GM03348 (cell line): Measurements from ENCODE around the gene PPP2R1A.
"Not testable (repeated sequence)": the region's sequence is repeated elsewhere in the genome, so short reads cannot be mapped to it uniquely, and the experiment has no call there.

Experiments used
- DNase-seq: peaks from one replicate; pipeline ENCODE4 v3.0.0; 2012; ENCODE audit warnings: low spot score

Gene PPP2R1A

DNA sequence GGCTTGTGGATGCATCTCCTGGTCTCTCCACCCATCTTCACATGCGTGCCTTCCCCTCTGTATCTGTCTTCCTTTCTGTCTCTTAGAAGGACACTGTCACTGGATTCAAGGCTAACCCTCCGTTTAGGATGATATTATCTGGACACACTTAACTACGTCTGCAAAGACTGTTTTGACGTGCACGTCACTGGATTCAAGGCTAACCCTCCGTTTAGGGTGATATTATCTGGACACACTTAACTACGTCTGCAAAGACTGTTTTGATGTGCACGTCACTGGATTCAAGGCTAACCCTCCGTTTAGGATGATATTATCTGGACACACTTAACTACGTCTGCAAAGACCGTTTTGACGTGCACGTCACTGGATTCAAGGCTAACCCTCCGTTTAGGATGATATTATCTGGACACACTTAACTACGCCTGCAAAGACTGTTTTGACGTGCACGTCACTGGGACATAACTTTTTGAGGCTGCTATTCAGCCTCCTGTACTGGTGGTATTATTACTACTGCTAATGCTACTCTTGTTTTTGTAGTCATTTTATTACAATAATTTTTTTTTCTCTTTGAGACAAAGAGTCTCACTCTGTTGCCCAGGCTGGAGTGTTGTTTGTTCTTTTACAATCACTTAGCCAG lies 11.0 kb downstream of the PPP2R1A start:
- DNase-seq = not testable (repeated sequence)

DNA sequence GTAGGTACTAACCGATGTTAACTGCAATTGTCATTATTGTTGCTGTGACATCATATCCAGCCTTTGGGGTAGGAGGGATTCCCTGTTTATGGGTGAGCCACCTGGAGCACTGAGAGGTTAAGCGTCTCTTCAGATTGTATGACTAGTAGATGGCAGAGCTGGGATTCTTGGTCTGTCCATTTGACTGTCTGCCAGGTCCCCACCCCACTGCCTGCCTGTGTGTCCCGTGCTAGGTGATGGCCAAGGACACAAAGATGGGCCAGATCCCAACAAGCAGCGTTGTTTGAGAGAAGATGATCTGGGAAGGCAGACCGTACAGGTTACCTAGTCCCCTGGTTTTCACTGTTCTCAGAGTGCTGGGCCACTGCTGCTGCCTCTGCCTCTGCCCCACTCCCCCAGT lies 16.6 kb downstream of the PPP2R1A start:
- no peak for DNase-seq

DNA sequence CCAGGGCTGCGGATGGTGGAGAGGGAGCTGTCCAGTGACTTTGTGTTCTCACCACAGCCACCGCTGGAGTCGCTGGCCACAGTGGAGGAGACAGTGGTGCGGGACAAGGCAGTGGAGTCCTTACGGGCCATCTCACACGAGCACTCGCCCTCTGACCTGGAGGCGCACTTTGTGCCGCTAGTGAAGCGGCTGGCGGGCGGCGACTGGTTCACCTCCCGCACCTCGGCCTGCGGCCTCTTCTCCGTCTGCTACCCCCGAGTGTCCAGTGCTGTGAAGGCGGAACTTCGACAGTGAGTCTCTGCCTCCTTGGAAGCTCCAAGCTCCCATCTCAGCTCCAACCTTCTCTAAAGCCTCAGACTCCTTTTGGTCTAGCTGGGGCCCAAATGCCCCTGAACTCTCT lies 21.4 kb downstream of the PPP2R1A start:
- DNase-seq = no peak

DNA sequence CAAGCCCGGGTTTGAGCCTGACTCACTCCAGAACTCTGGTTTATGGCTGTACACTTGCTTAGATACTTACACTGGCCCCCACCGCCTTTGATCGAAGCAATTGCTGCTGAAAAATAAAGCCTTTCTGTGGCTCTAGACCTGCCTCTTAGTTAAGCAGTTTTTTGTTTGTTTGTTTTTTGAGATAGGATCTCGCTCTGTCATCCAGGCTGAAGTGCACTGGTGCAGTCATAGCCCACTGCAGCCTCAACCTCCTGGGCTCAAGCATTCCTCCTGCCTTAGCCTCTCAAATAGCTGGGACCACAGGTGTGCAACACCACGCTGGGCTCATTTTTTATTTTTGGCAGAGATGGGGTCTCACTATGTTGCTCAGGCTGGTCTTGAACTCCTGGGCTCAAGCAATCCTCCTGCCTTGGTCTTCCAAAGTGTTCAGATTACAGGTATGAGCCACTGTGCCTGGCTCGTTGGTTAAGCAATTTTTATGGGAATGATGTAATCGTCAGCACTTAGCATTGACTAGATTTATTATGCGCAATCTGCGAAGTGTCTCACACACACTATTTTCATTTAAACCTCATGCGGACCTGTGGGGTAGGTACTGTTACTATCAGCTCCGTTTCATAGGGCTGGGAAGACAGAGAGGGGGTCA lies 22.2 kb downstream of the PPP2R1A start:
- no peak for DNase-seq

DNA sequence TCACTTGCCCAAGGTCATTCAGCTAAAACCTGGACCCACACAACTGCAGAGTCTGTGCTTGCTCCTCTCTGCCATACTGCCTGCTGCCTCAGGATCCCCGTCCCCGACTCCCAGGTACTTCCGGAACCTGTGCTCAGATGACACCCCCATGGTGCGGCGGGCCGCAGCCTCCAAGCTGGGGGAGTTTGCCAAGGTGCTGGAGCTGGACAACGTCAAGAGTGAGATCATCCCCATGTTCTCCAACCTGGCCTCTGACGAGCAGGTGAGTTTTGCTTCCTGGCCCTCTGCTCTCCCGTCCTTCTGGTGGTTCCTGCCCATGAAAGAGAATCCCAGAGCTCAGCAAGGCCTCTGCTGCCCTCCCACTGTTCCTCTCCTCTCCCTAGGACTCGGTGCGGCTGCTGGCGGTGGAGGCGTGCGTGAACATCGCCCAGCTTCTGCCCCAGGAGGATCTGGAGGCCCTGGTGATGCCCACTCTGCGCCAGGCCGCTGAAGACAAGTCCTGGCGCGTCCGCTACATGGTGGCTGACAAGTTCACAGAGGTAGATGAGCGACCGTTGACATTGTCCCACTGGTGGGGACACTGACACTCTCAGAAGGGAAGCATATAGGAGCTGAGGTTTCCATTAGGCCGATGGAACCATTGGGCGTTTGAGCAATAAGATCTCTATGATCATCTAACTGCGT lies 22.9 kb downstream of the PPP2R1A start:
- no peak for DNase-seq

DNA sequence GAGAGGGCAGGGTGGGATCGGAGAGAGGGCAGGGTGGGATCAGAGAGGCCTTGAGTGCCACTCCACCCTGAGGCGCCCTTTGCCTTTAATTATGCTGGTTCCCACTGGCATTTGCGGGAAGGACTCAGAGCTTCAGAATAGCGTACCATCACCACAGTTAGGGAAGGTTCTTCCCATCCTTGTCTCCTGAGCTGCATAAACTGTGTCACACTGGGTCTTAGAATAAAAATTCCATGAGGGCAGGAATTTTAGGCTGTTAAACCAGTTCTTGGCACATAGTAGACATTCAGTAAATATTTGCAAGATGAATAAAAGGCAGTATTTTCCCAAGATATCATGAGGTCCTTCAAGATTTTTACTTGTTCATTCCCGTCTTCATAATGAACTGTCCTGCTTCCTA lies 24.4 kb downstream of the PPP2R1A start:
- DNase-seq = no peak

DNA sequence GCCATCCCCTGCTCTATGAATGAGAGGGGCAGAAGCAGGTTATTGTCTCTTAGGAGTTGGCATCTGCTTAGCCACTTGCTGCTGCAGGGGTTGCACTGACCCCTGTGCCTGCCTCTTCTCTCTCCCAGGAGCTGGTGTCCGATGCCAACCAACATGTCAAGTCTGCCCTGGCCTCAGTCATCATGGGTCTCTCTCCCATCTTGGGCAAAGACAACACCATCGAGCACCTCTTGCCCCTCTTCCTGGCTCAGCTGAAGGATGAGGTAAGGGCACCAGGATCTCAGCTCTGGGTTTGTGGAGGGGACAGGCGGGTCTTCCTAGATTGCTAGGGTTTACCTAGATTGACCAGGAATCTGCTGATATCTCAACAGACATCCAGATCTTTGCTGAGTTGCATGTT lies 26.5 kb downstream of the PPP2R1A start:
- no peak for DNase-seq

DNA sequence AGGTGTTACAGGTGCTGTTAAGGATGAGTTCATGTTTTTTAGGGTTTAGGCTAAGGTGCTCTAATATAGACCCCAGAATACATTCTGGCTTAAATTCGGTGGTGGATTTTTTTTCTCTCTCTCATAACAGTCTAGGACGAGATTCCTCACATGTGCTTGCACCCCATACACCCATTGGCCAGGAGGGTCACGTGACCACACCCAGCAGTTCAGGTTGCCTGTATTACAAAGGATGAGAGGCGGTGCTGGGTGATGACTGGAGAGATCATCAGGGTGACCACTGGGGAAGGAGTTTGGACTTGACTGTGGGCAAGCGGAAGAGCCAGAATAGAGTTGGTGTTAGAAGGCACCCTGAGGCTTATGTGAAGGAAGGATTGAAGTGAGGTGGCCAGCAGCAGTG lies 27.7 kb downstream of the PPP2R1A start:
- no peak for DNase-seq

DNA sequence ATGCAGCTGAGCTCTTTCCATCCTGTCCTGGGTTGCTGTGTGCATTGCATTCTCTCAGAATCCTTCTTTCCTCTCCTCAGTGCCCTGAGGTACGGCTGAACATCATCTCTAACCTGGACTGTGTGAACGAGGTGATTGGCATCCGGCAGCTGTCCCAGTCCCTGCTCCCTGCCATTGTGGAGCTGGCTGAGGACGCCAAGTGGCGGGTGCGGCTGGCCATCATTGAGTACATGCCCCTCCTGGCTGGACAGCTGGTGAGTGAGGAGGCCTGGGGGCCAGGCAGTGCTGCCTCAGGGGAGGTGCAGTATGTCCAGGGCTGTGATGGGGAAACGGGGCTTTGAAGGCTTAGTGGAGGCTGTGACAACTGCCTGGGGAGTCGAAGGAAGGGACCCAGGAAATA lies 29.8 kb downstream of the PPP2R1A start:
- no peak for DNase-seq

DNA sequence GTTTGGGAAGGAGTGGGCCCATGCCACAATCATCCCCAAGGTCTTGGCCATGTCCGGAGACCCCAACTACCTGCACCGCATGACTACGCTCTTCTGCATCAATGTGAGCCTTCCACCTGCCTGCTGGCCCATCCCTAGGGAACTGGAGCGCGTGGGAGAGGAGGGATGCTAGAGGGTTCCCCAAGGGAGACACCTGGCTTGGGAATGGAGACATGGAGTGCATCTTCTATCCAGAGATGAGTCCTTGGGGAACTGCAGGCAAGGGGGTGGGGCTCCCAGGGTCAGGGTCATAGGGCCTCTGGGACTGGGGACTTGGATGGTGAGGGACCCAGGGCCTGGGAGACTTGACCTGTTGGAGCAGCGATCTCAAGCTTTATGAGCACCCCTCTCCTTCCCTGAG lies 31.2 kb downstream of the PPP2R1A start:
- DNase-seq = no peak

DNA sequence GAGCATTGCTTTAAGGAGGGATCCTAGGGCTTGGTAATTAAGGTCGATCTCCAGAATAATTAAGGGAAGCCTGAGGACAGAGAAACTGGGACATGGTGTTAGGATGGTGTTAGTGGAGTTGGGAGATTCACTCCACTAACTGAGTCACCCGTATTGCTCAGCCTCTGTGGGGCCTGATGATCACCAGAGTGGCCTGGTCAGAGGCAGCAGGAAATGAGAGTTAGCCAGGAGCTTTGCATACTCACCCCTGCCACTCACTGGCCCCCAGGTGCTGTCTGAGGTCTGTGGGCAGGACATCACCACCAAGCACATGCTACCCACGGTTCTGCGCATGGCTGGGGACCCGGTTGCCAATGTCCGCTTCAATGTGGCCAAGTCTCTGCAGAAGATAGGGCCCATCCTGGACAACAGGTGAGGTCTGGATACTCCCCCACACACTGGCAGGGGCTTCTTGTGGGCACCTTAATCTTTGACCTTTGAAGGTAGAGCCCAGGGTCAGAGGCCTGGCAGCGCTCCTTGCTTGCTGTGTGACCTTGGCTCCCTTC lies 32.1 kb downstream of the PPP2R1A start:
- DNase-seq = no peak

DNA sequence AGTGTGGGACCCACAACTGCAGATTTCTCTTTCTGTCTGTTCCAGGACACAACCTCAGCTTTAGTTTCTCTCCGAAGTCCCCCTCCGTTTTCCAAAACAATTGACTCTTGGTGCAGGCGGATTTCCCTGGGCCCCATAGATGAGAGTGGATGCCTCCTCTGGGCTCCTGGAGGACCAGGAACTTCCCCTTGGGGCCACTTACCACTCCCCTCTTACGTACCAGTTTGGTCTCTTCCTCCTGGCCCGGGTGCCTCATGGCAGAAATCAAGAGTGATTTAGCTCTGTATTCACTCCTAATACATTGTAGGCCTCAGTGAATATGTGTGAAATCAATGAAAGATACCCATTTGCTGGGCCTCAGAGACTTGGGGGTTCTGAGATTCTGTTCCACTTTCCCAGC lies 34.4 kb downstream of the PPP2R1A start:
- no peak for DNase-seq

DNA sequence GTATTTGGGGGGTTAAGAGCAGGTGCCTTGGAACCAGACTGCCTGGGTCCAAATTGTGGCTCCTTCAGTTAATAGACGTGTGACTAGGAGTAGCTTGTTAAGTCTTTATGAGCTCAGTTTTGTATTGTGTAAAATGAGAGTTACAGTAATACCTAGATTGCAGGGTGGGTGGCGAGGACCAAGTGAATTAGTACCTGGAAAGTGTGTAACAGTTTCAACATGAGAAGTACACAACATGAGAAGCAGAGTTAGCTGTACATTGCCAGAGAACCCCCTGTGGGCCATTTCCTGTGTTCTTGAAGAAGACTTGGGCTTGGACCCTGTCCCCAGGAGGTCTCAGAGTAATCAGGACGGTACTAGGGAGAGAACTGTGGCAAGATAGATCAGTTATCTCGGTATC lies 36.8 kb downstream of the PPP2R1A start:
- no peak for DNase-seq

DNA sequence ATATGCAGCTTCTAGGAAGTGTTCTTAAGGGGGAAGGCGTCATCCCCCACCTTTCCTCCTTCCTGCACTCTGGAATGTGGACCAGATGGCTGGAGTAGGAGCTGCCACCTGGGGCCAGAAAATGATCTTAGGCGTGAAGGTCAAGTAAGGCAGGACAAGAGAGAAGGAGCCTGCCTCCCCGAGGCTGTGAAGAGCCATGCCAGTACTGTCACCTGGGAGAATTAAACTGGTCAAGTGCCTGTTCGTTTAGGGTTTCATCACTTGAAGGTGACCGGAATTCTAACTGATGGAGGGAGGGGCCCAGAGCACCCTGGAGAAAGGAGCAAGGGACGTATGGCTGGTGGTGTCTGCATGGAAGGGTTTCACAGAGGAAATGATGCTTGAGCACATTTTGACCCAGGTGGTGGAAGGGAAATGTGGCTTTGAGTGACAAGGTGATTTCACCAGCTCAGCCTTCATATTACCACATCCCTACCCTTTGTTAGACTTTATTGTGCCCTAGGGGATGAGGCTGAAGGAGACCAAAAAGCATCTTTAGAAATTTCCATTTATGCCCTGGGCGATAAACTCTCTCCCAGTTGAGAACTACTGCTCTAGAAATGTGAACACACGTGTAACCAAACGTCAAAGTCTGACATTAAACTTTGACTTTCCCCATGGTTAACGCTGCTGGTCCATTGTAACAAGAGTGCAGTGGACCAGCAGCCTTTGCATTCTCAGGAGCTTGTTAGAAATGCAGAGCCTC lies 37.5 kb downstream of the PPP2R1A start:
- no peak for DNase-seq

DNA sequence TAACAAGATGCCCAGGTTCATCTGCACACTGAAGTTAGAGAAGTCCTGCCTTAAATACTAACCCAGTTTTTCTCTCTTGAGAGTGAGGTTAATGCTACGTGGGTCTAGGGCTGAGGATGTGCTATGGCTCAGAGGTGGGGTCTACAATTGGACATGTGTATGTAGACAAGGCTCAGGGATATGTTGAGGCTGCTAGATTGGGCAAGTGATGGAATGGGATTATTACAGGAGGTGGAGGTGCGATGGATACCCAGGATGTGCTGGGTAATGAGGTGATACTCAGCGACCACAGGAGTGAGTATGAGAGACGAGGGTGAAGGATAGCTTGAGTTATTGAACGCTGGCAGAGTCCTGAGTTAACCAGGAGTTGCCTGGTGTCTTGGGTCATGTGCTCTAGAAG lies 38.1 kb downstream of the PPP2R1A start:
- no peak for DNase-seq

DNA sequence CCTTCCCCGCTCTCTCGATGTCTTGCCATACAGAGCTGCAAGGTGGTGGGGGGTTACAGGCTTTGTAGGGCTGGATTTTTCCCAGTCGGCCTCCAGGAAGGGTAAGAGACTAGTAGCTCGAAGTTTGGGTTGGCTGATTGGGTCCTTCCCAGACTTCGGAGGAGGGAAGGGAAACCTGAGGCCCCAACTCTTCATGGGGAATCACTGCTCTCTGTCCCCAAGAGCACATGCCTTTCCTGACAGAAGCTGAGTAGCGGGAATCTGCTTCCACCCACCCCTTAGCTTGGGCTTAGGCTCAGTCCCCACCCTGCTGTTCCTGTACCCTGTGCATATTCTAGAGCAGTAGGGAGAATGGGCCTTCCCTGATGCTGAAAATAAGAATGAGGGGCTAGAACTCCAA lies 39.7 kb downstream of the PPP2R1A start:
- DNase-seq = no peak

DNA sequence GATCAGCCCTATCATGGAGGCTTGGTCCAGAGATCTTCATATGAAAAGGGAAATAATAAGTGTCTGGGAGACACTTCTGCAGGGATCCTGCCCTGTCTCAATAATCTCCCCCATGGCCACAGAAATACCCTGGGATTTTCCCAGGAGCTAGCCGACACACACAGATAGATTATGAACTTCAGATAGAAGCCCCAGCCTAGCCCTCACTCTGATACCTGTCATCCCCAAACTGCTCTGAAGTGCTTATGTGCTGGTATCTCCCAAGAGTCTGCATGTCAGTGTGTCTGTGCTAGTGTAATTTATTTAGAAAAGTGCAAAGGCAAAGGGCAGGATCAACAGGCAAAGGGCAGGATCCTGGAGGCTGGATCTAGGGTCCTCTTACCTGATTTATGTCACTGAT lies 40.8 kb downstream of the PPP2R1A start:
- no peak for DNase-seq

DNA sequence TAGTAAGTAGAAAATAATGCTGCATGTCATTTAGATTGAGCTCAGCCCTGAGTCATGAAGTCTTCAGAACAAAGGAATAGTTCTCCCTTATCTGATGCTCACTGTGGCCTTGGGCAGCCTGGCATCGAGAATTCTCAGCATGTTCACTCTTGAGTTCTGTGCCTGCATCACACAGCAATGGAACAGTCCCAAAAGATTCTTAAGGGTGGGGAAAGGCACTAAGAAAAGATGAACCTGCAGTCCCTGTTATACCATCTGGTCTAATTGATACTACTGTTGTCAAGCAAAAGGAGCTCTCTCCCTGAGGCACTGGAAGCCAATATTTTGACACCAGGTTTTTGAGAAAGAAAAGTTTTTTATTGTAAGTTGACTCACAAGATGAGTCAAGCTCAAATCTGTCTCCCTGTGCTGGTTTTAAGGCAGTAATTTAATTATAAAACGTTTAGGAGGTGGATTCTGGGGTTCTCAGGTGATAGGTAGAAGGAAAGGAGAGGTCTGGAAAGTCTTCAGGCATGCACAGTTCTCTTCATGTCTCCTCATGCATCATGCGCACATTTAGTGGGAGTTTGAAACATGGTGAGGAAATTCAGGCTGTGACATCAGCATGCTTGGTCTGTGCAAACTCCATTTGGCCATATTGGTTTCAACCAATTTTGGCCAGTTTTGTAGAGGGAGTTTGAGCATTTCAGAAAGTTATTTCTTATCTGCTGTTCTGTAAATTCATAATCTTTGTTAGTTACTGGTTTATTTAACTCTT lies 41.5 kb downstream of the PPP2R1A start:
- no peak for DNase-seq

DNA sequence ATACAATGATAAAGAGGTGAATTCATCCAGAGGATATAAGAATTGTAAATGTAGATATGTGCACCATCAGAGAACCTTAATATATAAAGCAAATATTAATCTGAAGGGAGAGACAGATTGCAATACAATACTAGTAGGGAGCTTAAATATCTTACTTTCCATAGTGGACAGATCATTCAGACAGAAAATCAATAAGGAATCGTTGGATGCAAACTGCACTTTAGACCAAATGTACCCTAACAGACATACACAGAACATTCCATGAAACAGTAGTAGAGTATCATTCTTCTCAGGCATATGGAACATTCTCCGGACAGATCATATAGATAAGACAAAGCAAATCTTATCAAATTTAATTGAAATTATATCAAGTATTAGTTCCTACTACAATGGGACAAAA lies 44.6 kb downstream of the PPP2R1A start:
- DNase-seq = no peak

DNA sequence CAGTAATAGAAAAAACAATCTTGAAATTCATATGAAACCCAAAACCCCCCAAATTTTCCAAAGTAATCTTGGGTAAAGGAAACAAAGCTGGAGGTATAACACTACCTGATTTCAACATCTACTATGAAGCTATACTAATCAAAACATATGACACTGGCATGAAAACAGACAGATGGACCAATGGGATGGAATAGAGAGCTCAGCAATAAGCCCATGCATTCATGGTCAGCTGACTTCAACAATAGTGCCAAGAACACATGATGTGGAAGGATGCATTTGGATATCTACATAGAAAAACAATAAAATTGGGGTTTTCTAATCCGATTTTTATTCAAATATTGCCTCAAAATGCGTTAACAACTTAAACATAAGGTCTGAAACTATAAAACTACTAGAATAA lies 47.3 kb downstream of the PPP2R1A start:
- DNase-seq = no peak

DNA sequence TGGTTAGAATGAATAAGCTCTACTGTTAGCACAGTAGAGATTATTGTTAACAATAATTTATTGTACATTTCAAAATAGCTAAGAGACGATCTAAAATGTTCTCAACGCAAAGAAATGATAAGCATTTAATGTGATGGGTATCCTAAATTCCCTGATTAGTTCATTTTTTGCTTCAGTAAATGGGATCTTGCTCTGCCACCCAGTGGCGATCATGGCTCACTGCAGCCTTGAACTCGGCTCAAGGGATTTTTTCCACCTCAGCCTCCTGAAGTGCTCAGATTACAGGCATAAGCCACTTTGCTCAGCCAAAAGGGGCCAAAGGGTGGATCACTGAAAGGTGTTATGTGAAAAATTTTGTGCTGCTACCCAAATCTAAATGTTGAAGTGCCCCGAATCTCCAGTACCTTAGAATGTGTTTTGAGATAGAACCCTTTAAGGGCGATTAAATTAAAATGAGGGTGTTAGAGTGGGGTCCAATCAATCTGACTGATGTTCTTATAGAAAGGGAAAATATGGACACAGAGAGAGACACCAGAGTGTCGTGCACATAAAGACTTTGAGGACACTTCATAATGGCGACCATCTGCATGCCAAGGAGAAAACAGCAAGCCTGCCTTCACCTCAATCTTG lies 48.0 kb downstream of the PPP2R1A start:
- DNase-seq = peak; percentile 64
